Measurements from ENCODE around the gene MLPH.

DNA sequence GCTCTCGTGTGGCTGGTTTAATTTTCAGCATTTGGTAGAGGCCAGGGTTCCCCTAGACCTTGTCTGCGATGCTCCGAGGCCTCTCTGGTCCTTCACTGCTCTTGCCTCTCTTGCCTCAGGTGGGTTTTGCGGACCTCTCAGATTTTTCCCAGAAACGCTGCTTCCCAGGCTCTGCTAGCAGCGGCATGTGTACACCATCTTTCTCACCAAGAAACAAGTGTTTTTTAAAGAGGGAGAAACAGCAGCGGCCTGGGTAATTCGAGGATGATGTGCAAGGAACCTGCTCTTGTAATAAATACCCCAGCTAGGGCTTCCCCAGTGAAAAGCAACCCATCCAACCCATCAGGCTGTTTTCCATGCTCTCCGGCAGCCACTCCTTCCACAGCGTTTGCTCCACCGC is 39.6 kb upstream of the MLPH start:
- TF ChIP-seq, protein P1, sequence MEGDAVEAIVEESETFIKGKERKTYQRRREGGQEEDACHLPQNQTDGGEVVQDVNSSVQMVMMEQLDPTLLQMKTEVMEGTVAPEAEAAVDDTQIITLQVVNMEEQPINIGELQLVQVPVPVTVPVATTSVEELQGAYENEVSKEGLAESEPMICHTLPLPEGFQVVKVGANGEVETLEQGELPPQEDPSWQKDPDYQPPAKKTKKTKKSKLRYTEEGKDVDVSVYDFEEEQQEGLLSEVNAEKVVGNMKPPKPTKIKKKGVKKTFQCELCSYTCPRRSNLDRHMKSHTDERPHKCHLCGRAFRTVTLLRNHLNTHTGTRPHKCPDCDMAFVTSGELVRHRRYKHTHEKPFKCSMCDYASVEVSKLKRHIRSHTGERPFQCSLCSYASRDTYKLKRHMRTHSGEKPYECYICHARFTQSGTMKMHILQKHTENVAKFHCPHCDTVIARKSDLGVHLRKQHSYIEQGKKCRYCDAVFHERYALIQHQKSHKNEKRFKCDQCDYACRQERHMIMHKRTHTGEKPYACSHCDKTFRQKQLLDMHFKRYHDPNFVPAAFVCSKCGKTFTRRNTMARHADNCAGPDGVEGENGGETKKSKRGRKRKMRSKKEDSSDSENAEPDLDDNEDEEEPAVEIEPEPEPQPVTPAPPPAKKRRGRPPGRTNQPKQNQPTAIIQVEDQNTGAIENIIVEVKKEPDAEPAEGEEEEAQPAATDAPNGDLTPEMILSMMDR (IDR thresholded peaks at IDR 0.05): no peak
- no peak for TF ChIP-seq EZH2 (IDR thresholded peaks at IDR 0.05)

Data from neural progenitor cell (in vitro differentiated cells).